ENCODE results near the gene IL4.
"Not testable (repeated sequence)": the region's sequence is repeated elsewhere in the genome, so short reads cannot be mapped to it uniquely, and the experiment has no call there.

The IL4 gene

DNA sequence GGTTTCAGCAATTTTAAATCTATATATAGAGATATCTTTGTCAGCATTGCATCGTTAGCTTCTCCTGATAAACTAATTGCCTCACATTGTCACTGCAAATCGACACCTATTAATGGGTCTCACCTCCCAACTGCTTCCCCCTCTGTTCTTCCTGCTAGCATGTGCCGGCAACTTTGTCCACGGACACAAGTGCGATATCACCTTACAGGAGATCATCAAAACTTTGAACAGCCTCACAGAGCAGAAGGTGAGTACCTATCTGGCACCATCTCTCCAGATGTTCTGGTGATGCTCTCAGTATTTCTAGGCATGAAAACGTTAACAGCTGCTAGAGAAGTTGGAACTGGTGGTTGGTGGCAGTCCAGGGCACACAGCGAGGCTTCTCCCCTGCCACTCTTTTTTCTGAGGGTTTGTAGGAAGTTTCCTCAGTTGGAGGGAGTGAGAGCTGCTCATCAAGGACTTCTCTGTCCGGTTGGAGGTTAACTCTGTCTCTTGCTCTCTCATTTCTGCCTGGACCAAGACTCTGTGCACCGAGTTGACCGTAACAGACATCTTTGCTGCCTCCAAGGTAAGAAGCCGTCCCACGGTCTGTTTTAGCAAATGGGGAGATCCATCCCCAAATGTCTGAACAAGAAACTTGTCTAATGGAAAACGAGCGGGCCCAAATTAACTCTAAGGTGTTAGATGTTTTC is at the start of gene IL4:
Gene IL4, plus strand, starts transcription at position 51 of the 692 bp plus-strand sequence. Its CDS starts 62 bp downstream, at position 113.
- no peak for DNase-seq

GRCh38 chr5:132627470-132627869 is 46.3 kb upstream of the IL4 start:
- no peak for DNase-seq

DNA sequence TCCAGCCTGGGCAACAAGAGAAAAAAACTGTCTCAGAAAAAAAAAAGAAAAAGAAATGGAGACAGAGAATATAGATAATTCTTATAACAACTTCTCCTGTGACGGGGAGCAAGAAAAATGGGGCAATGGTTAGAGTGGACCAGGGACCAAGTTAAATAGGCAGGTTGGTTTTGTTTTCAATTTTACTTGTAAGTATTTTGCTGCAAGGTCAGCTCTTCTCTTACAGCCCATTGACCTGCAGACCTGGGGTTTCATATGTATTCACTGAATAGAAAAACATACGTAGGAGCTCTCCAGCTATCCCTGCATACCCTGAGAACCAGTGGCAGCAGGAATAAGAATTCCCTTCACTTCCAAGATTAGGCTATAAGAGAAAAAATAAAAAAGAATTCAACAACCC is 45.0 kb upstream of the IL4 start:
- no peak for DNase-seq

DNA sequence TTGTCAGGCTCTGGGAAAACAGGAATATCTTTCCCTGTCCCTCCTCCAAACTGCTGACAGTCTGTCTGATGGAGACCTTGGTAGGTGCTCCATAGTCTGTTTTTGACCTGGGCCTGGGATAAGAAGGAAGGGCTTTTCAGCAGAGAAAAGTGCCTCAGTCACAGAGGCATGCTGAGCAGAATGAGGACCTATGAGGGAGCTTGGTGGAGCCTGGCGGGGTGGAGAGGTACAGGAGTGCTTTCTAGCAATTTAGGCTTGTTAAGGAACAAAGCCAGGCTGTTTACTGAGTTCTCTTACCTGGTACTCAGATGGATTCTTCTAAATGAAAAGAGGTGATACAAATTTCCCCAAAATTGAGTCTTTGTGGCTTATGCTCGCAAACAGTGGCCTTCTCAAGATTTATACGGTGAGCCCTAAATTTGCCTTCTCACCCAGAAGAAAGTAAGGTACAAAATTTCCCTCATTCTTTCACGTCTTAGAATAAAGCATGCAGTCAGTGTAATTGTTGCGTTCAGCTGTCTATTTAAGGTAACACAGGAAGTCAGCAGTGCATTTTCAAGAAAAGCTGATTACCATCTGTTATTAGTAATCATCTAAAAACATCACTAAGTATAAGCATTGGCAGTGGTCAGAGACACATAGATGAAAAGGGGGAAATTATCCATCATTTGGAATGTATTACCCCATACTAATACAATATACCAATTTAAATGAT is 44.4 kb upstream of the IL4 start:
- DNase-seq = no peak

DNA sequence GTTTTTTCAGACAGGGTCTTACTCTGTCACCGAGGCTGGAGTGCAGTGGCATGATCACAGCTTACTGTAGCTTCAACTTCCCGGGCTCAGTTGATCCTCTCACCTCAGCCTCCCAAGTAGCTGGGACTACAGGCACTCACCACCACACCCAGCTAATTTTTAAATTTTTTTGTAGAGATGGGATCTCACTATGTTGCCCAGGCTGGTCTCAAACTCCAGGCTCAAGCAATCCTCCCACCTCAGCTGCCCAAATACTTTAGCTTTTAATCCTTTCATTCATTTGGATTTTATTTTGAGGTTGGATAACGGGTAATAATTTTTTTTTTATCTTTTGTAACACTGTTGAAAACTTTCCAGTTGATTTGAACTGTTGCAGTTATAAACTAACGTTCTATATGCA is 40.2 kb upstream of the IL4 start:
- DNase-seq = not testable (repeated sequence)

DNA sequence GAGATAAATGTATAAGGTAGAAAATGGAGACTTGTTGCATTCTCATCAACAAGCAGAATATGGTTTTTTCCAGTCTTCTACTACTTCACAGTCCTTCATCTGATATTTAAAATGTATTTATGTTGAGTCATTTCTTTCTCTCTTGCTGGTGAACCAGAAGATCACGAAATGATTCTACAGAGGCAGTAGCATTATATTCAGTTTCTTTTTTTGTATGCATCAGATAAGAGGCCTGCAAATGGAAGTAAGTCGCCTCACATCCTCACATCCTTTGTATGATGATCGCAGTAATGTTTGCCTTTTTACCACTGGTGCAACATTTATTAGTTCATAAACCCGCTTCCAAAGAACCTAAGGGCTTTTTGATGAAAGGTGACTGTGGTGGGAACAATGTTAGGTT is 37.9 kb upstream of the IL4 start:
- no peak for DNase-seq

GRCh38 chr5:132637241-132637640 is 36.5 kb upstream of the IL4 start:
- DNase-seq = no peak

DNA sequence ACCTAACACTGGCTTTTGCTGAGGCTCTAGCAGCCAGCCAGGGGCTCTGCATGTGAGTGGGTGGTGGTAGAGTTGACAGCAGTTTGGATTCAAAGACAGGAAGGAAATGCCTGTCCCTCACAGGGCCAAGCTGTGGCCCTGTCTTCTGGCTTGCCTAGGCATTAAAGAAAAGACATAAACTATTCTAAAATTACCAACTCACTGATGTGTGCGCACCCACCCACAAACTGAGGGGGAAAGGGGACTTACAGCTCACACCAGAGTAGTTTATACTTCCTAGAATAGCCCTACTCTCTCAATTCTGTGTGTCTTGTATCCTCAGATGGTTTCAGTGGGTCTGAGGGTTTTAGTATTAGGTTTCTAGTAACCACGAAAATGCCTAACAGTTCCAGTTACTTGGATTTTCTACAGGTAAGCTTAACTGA is 34.1 kb upstream of the IL4 start:
- DNase-seq = no peak

- DNase-seq = no peak
Observed at GRCh38 chr5:132640613-132641012, 33.2 kb upstream of the IL4 start.

DNA sequence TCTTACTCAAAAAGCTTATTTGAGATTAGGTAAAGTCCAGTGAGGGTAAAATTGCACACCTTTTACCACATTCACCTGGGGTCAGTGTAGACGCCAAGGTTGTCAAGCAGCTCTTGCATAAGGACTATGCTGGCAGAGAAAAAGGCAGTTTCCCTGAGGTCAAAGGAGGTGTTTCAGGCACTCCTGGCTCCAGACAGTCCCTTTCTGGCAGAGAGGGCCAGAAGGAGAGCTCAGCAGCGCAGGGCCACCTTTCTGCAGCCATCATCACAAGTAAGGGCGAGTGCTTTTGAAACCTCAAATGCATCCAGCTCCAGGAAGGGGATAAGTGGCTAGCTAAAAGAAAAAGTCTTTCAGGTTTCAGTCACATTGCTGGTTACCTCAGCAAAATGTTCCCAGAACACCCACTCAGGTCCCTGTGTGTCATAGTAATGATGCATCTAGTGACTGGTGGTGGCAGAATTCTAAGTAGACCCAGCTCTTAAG is 32.5 kb upstream of the IL4 start:
- no peak for DNase-seq

GRCh38 chr5:132641841-132642240 is 31.9 kb upstream of the IL4 start:
- DNase-seq = no peak

DNA sequence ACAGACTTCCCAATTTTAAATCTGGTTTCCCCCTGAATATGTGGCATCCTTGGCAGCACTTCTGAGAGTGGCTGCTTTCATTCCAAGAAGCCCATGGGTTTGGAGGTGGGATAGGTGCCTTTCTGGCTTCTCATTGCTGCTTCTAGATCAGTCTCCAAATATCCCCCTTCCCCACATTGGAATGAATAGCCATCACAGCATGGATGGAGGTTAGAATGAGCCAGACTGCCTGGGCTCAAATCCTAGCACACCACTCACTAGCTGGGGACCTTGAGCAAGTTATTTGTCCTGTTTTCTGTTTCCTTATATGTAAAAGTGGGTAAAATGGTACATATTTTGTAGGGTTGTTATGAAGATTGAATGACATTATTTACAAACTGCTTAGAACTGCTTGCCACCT is 29.6 kb upstream of the IL4 start:
- DNase-seq = no peak

DNA sequence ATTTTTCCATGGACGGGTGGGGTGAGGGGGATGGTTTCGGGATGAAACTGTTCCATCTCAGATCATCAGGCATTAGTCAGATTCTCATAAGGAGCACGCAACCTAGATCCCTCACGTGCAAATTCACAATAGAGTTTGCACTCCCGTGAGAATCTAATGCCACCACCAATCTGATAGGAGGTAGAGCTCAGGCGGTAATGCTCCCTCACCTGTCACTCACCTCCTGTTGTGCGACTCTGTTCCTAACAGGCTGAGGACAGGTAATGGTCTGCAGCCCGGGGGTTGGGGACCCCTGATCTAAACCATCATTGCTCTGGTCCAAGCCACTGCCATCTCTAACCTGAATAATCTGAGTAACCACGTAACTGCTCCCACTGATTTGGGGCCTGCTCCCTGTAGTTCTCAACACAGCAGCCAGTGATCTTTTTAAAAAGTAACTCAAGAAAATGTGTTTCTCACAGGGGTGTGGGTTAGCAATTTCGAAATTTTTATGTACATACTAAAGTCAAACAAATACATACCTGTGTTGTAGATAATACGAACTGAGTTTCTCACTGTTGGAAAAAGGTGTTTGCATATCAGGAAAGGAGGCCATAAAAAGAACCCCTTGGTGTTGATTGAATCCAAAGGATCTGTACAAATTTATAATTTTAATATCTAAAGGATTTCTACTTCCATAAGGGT is 27.1 kb upstream of the IL4 start:
- no peak for DNase-seq

DNA sequence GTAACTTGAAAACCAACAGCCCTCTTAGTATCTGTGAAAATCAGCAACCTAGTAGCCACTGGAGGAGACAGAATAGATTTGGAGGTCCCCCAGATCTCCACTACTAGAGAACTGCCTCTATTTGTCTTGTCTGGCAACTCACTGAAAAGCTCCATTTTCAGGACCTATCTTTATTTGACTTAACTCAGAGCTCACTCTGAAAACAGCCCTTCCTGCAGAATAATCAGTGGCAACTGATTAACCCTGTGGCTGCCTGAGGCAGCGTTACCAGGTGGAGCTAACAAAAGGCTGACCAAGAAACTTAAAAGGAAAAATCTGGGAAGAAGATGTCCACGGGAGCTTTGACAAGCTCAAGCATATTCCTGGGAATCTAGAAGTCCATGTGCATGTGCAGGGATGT is 26.3 kb upstream of the IL4 start:
- no peak for DNase-seq

DNA sequence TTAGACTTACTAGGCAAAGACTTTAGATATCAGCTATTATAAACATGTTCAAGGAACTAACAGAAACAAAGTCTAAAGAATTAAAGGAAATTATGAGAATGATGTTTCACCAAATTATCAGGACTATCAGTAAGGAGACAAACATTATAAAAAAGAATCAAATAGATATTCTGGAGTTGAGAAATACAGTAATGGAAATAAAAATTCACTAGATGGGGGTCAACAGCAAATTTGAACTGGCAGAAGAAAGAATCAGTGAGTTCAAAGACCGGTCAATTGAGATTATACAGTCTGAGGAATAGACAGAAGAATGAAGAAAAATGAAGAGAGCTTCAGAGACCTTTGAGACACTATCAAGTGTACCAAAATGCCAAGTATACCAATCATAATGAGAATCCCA is 25.4 kb upstream of the IL4 start:
- DNase-seq = no peak

- DNase-seq = no peak
Observed at GRCh38 chr5:132651838-132652469, 21.8 kb upstream of the IL4 start.

- DNase-seq = no peak
Observed at GRCh38 chr5:132653716-132654115, 20.1 kb upstream of the IL4 start.

GRCh38 chr5:132655821-132656773 is 17.7 kb upstream of the IL4 start:
- peak in 8 of 58 donors; percentile 10 to 33 (median 16) for DNase-seq

GRCh38 chr5:132656774-132657355 is 16.9 kb upstream of the IL4 start:
- DNase-seq = no peak

DNA sequence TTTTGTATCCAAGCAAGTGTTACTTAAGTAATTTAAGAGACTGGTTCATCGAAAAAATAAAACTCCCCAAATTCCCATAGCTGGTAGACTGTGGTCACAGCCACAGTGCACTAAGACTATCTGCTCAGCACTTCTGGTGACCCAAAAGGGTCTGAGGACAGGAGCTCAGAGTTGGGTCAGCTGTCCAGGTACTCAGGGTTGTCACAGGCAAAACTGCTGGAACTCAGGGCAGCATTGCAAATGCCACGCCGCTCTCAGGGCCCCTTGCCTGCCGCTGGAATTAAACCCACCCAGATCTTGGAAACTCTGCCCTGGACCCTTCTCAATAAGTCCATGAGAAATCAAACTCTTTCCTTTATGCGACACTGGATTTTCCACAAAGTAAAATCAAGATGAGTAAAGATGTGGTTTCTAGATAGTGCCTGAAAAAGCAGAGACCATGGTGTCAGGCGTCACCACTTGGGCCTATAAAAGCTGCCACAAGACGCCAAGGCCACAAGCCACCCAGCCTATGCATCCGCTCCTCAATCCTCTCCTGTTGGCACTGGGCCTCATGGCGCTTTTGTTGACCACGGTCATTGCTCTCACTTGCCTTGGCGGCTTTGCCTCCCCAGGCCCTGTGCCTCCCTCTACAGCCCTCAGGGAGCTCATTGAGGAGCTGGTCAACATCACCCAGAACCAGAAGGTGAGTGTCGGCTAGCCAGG is 16.0 kb upstream of the IL4 start, which contains the start of gene IL13:
Gene IL13, plus strand, starts transcription at position 498 of the 705 bp plus-strand sequence. Its CDS starts 14 bp downstream, at position 512.
- DNase-seq = no peak
